ENCODE results near the gene BSPRY. TPM values are rescaled to one million over a fixed set of nuclear protein-coding genes. Genes with fewer than 3 reads are reported as not detected.
A peak's percentile ranks its signal among the peaks of the same experiment; 100 is the strongest.

The BSPRY gene
- total and polyA plus RNA-seq, 2 of the 13 experiments (the other 11 are each of a cell fraction or from before 2014, with no cell fraction given), result 0.09 to 0.26 TPM

- TF ChIP-seq, protein P1, sequence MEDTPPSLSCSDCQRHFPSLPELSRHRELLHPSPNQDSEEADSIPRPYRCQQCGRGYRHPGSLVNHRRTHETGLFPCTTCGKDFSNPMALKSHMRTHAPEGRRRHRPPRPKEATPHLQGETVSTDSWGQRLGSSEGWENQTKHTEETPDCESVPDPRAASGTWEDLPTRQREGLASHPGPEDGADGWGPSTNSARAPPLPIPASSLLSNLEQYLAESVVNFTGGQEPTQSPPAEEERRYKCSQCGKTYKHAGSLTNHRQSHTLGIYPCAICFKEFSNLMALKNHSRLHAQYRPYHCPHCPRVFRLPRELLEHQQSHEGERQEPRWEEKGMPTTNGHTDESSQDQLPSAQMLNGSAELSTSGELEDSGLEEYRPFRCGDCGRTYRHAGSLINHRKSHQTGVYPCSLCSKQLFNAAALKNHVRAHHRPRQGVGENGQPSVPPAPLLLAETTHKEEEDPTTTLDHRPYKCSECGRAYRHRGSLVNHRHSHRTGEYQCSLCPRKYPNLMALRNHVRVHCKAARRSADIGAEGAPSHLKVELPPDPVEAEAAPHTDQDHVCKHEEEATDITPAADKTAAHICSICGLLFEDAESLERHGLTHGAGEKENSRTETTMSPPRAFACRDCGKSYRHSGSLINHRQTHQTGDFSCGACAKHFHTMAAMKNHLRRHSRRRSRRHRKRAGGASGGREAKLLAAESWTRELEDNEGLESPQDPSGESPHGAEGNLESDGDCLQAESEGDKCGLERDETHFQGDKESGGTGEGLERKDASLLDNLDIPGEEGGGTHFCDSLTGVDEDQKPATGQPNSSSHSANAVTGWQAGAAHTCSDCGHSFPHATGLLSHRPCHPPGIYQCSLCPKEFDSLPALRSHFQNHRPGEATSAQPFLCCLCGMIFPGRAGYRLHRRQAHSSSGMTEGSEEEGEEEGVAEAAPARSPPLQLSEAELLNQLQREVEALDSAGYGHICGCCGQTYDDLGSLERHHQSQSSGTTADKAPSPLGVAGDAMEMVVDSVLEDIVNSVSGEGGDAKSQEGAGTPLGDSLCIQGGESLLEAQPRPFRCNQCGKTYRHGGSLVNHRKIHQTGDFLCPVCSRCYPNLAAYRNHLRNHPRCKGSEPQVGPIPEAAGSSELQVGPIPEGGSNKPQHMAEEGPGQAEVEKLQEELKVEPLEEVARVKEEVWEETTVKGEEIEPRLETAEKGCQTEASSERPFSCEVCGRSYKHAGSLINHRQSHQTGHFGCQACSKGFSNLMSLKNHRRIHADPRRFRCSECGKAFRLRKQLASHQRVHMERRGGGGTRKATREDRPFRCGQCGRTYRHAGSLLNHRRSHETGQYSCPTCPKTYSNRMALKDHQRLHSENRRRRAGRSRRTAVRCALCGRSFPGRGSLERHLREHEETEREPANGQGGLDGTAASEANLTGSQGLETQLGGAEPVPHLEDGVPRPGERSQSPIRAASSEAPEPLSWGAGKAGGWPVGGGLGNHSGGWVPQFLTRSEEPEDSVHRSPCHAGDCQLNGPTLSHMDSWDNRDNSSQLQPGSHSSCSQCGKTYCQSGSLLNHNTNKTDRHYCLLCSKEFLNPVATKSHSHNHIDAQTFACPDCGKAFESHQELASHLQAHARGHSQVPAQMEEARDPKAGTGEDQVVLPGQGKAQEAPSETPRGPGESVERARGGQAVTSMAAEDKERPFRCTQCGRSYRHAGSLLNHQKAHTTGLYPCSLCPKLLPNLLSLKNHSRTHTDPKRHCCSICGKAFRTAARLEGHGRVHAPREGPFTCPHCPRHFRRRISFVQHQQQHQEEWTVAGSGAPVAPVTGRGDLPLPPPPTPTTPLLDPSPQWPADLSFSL (CRISPR knock-in tag; IDR thresholded peaks at IDR 0.05), result no peak
- TF ChIP-seq FIP1L1 (IDR thresholded peaks at IDR 0.05; ENCODE audit: borderline replicate concordance, insufficient read depth, low read depth, low read length), result no peak
- no peak for TF ChIP-seq TFAP4 (IDR thresholded peaks at IDR 0.05; ENCODE audit: borderline replicate concordance, low read depth)
- TF ChIP-seq MTF2 (CRISPR knock-in tag; IDR thresholded peaks at IDR 0.05; ENCODE audit: borderline replicate concordance), result no peak; the same call in 1 of the 2 replicates
- TF ChIP-seq ZNF598 (CRISPR knock-in tag; IDR thresholded peaks at IDR 0.05; ENCODE audit: borderline replicate concordance), result peak; percentile 54; the same call in 1 of the 2 replicates
- TF ChIP-seq TEAD2 (CRISPR knock-in tag; IDR thresholded peaks at IDR 0.05), result no peak
- no peak for TF ChIP-seq HMGA1 (CRISPR knock-in tag; conservative IDR thresholded peaks at IDR 0.05)
- TF ChIP-seq U2AF2 (IDR thresholded peaks at IDR 0.05; ENCODE audit: low read depth, low read length), result no peak
- peak; percentile 68; the same call in 1 of the 2 replicates for TF ChIP-seq ARNTL (CRISPR knock-in tag; IDR thresholded peaks at IDR 0.05)
- TF ChIP-seq ZNF460 (CRISPR knock-in tag; IDR thresholded peaks at IDR 0.05; ENCODE audit: borderline replicate concordance), result peak; percentile 59; the same call in 1 of the 2 replicates
- TF ChIP-seq ZNF619 (CRISPR knock-in tag; IDR thresholded peaks at IDR 0.05), result no peak; the same call in 1 of the 2 replicates
- TF ChIP-seq ZFP91 (CRISPR knock-in tag; IDR thresholded peaks at IDR 0.05; ENCODE audit: borderline replicate concordance), result peak; percentile 68; the same call in 1 of the 2 replicates
- peak; percentile 49 for TF ChIP-seq GABPA (IDR thresholded peaks at IDR 0.05; ENCODE audit: low read depth, low read length)
- TF ChIP-seq GABPA (CRISPR knock-in tag; IDR thresholded peaks at IDR 0.05; ENCODE audit: low read depth), result peak; percentile 87
- TF ChIP-seq ARNT (IDR thresholded peaks at IDR 0.05), result no peak
- no peak for TF ChIP-seq ZNF839 (CRISPR knock-in tag; IDR thresholded peaks at IDR 0.05; ENCODE audit: borderline replicate concordance)
- no peak for TF ChIP-seq NFE2 (CRISPR knock-in tag; IDR thresholded peaks at IDR 0.05)
- no peak for TF ChIP-seq ZSCAN22 (CRISPR knock-in tag; IDR thresholded peaks at IDR 0.05)
- no peak for TF ChIP-seq ZBTB44 (CRISPR knock-in tag; IDR thresholded peaks at IDR 0.05)
Measured at GRCh38 chr9:113401027-113401792, 51.9 kb downstream of the BSPRY start, which contains the start of gene ALAD (continued).
